GM19035 (cell line): ENCODE data around the gene THPO.
A peak's percentile ranks its signal among the peaks of the same experiment; 100 is the strongest.

Experiments
- ATAC-seq: cut with Tn5 transposase; IDR thresholded peaks from one replicate; pipeline ENCODE4 v1.9.1; 2021; ENCODE audit not compliant: unreplicated experiment

THPO gene

DNA sequence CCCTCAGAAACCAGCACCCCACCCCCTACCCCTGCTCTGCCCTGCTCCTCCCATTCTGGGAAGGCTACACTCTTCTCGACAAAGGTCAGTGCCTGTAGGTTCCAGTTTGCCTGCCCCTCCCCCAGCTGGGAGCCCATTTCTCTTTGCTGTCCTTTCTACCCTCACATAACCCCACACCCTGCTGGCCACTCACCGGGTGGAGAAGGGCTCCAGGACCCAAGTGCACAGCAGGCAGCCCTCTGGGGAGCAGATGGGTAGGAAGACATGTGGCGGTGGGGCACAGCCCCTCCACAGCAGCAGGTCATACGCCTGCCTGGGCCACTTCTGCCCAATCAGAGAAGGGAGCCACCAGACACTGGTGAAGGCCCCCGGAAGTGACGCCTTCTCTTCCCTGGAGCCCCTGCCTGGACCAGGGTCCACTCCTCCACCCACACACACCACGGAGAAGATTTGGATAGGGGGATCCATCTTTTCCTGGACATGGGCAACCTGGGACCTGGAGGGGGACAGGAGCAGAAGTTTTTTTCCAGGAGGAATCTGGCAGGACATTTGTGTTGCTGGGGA, at the start of gene THPO:
Gene THPO, minus strand, starts transcription at position 326 of the 564 bp plus-strand sequence. CDS start 1,948 bp downstream, outside the sequence.
- no peak for ATAC-seq

DNA sequence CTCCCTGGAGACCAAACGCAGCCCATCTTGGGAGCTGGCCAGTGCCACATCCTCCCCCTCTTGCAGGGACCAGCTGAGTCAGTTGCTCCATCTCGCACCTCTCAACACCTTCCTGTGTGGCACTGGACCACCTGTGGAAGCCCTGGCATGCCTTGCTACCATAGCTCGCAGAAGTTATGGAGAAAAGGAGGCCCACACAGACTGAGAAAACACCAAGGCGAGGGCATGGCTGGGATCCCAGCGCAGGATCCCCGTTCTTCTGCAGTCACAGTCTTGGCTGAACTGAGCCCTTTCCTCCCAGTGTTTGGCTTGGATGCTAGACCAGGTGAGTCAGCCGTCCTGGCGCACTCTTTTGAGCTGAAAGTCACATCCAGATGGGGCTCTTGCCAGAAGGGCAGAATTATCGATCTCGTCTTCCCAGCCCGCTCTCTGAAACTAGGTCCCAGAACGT, 48.7 kb upstream of the THPO start:
- no peak for ATAC-seq

GRCh38 chr3:184423561-184423960, 45.6 kb upstream of the THPO start:
- no peak for ATAC-seq

- no peak for ATAC-seq
Measured at GRCh38 chr3:184419171-184419570, 41.2 kb upstream of the THPO start.

GRCh38 chr3:184417619-184418327, 39.8 kb upstream of the THPO start:
- ATAC-seq: peak; percentile 76

GRCh38 chr3:184415203-184415490, 37.1 kb upstream of the THPO start:
- no peak for ATAC-seq

GRCh38 chr3:184414418-184415202, 36.6 kb upstream of the THPO start:
- ATAC-seq: no peak

DNA sequence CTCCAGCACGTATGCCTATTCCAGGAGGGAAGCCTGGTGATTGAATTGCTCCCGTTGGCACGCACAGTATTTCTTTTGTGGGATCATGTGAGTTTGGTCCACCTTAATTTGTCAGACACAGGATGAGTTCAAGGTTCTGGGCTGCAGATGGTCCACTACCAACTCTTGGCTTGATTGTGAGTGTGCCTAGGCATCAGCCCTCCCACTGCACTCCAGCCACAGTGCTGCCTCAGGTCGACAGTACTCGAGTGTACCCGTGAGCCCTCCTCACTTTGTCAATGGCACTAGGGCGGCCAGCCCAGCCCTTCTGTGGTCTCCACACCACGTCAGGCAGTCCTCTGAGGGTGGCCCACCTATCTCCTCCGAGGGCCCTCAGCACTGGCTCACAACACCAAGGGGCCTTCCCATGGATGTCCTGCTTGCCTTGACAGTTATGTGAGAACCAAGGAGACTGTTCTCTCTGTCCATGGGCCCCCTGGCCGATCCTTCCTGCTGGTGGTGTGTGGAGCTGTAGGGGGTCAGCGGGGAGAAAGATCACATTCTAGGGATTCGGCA, 32.0 kb upstream of the THPO start:
- no peak for ATAC-seq

GRCh38 chr3:184409331-184409926, 31.4 kb upstream of the THPO start:
- no peak for ATAC-seq

- ATAC-seq: no peak
Measured at GRCh38 chr3:184405075-184406030, 27.3 kb upstream of the THPO start.

DNA sequence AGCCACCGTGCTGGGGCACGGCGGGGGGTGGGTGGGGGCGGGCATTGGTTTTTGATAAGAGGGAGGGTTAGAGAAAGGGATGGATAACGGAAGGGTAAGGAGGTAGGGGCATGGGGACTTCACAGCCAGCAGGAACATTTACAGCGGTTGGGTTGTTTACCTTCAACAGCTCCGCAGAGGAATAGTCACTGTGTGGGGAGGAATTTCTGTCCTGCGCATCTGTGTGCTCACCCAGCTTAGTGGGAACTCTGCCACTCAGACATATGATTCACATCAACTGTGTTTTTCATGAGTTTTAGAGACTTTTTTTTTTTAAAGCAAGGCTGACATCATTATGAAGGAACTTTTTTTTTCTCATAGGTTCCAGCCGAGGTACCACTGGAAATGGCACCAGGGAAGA, 21.4 kb upstream of the THPO start:
- ATAC-seq: no peak

DNA sequence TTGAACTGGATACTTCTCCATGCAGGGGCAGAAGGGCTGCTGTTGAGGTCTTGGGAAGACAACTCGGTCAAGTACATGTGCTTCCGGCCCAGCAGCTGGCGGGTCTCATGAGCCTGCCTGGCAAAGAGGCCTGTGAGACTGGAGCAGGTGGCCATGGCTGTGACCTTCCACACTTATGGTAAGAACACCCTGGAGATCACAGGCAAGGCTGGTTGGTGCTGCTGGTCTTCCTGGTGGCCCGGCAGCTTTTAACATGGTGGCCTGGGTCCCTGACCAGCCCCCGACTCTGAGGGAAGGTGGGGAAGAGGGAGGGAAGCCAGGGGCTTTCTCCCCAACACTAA, 17.3 kb upstream of the THPO start:
- ATAC-seq: no peak

- ATAC-seq: no peak
Measured at GRCh38 chr3:184391266-184391665, 13.3 kb upstream of the THPO start.

DNA sequence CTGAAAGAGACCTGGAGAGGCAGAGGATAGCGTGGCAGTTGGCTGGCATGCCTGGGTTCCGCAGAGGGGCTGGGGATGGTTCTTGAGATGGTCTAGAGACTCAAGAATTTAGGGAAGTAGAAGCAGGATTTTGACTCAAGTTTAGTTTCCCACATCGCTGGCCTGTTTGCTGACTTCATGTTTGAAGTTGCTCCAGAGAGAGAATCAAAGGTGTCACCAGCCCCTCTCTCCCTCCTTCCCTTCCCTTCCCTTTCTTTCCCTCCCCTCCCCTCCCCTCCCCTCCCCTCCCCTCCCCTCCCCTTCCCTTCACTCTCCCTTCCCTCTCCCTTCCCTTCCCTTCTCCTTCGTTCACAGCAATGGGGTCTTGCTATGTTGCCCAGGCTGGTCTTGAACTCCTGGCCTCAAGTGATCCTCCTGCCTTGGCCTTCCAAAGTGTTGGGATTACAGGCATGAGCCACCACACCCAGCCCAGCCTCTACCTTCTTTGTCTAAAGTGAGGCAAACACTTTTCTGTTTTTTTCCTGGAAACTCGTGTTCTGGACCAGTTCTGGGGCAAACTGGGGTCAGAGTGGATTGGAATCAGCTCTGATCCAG, 12.0 kb upstream of the THPO start:
- no peak for ATAC-seq

GRCh38 chr3:184389384-184389783, 11.4 kb upstream of the THPO start:
- ATAC-seq: no peak

DNA sequence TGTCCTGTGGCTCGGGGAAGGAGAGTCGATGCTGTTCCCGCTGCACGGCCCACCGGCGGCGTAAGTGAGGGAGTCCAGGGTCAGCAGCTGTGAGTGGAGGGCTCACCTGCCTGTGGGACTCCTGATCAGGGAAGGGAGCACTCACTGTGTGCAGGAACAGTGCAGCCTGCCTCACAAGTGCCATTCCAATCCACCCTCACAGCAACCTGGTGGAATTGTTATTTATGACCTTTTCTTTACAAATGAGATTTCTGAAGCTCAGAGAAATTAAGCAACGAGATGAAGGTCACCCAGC, 10.9 kb upstream of the THPO start:
- ATAC-seq: no peak

DNA sequence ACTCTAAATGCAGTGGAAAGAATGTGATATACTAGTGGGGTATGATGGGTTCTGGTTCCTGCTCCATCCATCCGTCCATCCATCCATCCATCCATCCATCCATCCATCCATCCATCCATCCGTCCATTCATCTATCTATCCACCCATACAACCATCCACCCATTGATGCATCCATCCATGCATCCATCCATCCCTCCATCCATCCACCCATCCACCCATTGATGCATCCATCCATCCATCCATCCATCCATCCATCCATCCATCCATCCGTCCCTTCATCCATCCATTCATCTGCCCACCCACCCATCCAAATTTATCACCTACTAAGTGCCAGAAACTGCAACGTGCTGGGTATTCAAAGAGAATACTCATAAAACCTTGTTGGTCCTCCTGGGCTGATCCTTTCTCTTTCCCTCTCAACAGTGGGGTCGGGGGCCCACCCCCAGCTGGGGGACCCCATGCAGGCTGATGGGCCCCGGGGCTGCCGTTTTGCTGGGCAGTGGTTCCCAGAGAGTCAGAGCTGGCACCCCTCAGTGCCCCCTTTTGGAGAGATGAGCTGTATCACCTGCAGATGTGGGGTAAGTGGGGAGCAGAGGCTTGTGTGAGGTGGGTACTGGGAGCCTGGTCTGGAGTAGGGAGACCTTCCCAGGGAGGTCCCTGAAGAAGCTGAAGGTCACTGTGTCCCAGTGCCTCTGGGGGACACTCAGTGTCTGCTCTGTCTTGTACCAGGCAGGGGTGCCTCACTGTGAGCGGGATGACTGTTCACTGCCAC, 10.3 kb upstream of the THPO start:
- no peak for ATAC-seq

GRCh38 chr3:184387174-184387714, 9.2 kb upstream of the THPO start:
- no peak for ATAC-seq

- no peak for ATAC-seq
Measured at GRCh38 chr3:184386047-184386806, 8.2 kb upstream of the THPO start.
